IPS-18c (cell line): Measurements from ENCODE around the gene PCDHA7.

Source experiments
- H3K4me3 ChIP-seq: 2 replicates; pipeline ENCODE4 v1.7.0; 2013; ENCODE audit warnings: low read depth, mild to moderate bottlenecking, low read length, moderate library complexity; ENCODE audit not compliant: insufficient read depth
- H3K9me3 ChIP-seq: one replicate; pipeline ENCODE4 v1.6.1; 2013; ENCODE audit warnings: mild to moderate bottlenecking, low read length, moderate library complexity; ENCODE audit not compliant: control insufficient read depth, insufficient read depth

PCDHA7 gene

GRCh38 chr5:140883373-140883772 is 49.3 kb downstream of the PCDHA7 start:
- no peaks in the 10 kb centered on the region for H3K9me3 ChIP-seq
- no peak overlapping the region for H3K4me3 ChIP-seq

- Histone ChIP-seq H3K9me3 (no peaks in the 10 kb centered on the region), H3K4me3 (no peak overlapping the region)
Observed at GRCh38 chr5:140883927-140884697, 50.0 kb downstream of the PCDHA7 start.
